NCI-H1048 (cell line): ENCODE measurements around the gene GNB1L.
"Not testable (repeated sequence)": the region's sequence is repeated elsewhere in the genome, so short reads cannot be mapped to it uniquely, and the experiment has no call there.

ENCODE experiments used
- DNase-seq: peaks from one replicate; lab custom pipeline; 2025; lab: John Stamatoyannopoulos, UW

Gene GNB1L

DNA sequence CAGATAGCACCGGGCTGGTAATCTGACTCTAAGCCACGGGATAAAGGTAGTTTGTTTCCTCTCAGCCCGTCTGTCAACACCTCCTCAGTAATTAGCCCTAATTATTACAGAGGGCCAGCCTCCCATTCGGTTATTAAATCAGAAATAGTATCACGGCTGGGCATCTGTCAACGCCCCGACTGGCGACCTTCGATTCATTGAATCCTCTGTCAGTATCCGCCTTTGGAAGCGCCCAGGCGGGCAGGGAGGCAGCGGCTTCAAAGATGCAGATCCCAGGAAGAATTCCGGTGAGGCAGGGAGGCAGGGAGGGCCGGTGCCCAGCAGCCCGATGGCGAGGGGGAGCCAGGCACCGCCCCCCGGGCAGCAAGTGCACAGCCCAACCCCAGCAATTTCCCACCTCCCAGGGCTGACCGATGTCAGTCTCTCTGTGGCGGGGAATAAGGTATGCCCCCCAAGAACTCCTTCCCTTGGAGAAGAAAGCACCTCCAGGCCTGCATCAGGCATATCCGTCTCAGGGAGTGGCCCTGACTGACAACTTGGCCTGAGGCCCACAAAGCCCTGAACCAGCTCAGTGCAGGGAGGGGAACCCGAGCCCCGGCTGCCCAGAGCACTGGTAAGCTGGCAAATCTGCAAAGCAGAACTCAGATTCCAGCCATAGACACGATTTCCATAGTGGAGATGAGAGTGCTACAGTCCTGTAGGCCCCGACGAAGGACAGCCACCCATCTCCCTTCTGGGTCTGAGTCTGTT is 11.4 kb downstream of the GNB1L start:
- no peak for DNase-seq

- no peak for DNase-seq
Measured at GRCh38 chr22:19842393-19843106, 12.1 kb downstream of the GNB1L start.

DNA sequence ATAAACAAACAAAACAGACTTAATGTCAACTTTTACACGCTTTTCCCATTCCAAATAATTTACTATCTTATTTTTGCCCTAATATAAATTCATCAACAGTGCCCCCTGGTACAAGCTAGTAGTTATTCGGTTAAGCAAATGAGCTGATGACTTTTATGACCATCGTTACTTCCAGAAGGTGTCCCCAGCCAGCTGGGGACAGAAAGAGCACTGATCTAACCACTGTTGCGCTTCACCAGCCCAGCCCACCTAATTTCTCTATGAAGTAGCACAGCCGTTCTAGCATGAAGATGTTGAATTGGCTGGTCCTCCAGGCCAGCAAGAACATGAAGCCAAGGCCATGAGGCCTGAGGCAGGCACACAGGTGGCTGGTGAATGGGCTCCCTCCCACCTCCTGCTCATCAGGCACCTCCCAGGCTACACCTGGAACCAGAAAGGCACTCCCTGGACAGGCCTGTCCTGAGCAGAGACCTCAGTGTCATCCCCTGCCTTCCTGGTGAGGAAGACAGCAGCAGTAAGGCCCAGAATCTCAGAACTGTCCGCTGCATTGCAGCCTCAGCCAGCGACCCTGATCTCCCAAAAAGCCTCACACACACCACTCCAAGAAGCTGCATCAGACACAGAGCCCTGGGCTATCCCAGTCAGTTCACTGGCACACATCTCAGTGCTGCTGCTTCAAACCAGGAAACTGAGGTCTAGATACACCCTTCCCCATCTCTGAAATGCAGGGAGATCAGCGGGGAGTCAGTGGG is 12.9 kb downstream of the GNB1L start:
- DNase-seq = no peak

DNA sequence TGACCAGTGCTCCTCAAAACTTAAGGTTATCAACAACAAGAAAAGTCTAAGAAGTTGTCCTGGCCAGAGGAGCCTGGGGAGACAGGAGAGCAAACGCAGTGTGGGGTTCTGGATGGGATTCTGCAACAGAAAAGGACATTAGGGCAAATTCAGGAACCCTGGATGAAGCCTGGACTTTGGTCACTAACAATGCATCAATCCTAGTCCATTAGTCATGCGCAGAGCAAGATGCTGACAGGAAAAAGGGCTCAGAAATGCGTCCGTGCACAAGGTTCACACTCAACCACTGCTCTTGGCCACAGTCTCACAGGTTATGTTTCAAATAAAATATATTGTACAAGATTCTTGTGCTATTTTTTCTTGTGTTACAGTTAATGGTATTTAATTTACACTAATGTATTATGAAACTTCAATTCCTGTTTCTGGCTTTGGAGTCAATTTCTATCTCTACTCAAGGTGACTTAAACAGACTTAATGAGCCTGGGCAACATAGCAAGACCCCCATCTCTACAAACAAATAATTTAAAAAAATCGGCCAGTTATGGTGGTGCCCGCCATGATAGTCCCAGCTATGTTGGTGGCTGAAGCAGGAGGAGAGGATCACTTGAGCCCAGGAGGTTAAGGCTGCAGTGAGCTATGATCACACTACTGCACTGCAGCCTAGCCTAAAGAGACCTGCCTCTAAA is 13.6 kb downstream of the GNB1L start:
- DNase-seq = no peak

DNA sequence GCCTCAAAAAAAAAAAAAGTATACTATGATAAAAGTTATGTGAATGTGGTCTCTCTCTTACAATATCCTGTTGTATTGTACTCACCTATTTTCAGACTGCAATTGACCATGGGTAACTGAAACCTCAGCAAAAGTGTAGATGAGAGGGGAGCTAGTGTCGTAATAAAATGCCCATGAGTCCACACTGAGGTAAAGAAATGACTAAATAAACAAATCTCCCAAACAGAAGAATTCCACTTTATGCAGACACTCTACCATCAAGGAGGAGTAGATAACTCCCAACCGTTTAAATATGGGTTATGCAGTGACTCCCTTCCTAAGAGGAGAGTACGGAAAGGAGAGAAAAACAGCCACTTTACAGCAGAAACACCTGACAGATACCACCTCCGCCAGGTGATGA is 14.6 kb downstream of the GNB1L start:
- no peak for DNase-seq

- no peak for DNase-seq
Measured at GRCh38 chr22:19837915-19838314, 16.8 kb downstream of the GNB1L start.

GRCh38 chr22:19836512-19836911 is 18.2 kb downstream of the GNB1L start:
- DNase-seq = no peak

- DNase-seq = no peak
Measured at GRCh38 chr22:19834599-19834998, 20.1 kb downstream of the GNB1L start.

GRCh38 chr22:19833327-19833726 is 21.3 kb downstream of the GNB1L start:
- not testable (repeated sequence) for DNase-seq

DNA sequence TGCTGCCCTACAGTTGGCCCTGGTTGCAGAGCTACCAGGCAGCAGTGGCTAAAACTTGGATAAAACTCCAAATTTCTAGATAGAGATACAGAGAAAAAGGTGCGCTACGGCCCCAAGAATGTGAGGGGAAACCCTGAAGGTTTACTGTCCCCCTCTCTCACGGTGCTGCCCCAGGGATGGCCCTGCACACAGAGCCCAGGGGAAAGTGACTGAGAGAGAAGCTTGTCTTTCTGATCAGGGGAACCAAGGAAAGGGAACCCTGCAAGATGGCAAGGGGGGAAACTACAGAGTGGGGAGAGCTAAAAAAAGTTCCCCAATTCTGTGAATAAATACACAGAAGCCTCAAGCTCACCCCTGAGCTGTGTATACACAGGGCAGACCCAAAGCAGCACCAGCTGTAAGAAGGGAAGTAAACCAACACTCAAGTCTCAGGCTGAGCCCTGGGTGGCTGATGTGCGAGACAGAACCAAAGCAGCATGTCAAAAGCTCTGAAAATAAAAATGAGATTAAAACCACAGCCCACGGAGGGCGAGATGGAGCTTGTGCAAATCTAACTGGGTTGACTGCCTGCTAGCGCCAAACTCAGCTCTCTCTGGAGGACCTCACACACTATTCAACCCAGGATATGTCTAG is 22.1 kb downstream of the GNB1L start:
- no peak for DNase-seq

GRCh38 chr22:19831979-19832378 is 22.7 kb downstream of the GNB1L start:
- DNase-seq = not testable (repeated sequence)

GRCh38 chr22:19831016-19831415 is 23.7 kb downstream of the GNB1L start:
- no peak for DNase-seq

- no peak for DNase-seq
Measured at GRCh38 chr22:19828035-19828401, 26.7 kb downstream of the GNB1L start.

DNA sequence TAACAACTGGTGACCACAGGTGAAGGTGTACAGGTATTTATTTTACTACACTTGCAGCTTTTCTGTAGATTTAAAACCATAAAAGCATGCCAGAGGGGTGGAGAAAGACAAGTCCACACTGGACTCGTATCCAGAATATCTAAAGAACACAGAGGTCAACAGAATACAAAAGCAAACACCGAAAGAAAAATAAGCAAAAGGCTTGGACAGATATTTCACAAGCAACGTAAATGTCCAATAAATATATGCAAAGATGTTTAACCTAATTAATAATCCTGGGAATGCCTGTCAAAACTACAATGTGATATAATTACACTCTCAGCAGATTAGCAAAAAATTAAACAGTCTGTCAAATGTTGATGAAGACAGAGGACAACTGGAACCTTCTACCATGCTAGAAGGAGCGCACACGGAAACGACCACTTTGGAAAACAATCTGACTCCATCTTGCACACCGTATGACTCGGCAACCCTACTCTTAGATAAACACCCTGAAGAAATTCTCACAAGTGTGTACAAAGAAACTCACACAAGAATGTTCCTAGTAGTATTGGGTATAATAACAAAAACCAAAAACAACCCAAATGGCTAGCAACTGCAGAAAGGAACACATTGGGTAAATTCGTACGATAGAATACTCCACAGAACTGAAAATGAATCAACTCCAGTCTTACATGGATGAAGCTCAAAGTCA is 27.2 kb downstream of the GNB1L start:
- DNase-seq = no peak

- no peak for DNase-seq
Measured at GRCh38 chr22:19826619-19826950, 28.1 kb downstream of the GNB1L start.

- no peak for DNase-seq
Measured at GRCh38 chr22:19825904-19826618, 28.6 kb downstream of the GNB1L start.

DNA sequence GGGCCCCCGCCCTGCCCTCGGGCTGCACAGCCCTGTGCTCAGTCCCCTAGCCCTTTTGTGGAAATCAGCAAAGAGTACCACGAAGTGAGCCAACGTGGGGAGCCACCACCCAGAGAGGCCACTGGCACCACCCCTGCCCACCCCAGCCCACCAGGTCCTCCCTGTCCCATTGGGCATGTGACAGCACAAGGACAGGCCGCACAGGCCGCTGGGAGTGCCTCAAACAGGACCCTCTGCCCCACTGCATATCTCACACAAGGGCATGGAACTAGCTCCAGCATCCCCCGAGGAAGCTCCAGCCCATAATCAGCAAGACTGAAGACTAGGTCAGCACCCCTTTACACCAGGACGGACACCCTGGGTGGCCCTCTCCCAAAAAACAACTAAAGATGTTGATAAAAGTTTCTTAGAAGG is 29.7 kb downstream of the GNB1L start:
- DNase-seq = no peak

DNA sequence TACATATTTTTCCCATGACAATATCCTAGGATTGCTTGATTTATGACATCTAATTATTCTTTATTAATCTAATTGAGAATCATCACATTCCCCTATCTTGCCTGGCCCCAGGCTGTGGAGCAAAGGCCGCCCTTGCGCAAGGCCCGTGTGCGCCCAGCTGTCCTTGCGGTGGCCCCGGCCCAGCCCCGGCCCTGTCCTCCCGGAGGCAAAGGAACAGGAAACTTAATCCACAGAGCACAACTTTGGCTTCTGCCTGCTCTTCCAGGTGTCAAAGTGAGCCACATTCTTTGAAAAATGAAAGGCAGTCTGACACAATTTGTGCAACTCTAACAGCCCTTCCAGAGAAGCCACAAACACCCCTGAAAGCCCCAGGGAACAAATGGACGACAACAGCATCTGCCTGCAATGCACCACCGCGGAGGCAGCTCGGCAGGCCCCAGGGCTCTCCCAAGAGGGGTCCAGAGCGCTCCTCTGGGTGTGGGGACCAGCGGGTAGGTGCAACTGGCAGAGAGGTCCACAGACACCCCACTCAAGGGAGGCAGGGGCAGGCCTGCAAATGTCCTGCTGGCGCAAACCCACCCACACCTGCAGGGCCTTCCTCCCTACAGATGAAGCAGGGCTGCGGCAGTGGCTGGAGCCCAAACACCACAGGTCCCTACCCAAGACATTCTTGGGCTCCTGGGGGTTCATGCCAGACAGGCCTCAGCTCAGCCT is 30.3 kb downstream of the GNB1L start:
- no peak for DNase-seq

GRCh38 chr22:19823902-19824211 is 30.8 kb downstream of the GNB1L start:
- no peak for DNase-seq

GRCh38 chr22:19823191-19823901 is 31.3 kb downstream of the GNB1L start:
- DNase-seq = no peak
